ENCODE results near the gene TNS4.

DNA sequence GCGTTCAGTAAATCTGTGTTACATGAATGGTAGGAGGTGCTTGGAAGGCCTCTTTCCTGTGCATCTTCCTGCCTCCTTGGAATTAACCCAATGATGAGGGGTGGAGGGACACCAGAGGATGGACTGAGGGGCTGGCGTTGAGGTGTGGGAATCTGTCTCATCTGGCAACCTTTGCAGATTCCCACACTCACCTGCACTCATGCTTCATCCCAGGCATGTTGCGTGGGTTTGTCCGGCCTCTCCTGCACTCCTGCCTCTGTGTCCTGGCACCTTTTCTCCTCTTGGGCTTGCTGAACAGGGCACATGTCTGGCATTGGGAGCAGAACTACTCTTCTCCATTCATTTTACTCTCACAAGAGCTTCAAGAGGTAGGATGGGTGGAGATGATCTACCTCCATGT, 61.3 kb downstream of the TNS4 start:
- TF ChIP-seq, protein P1, sequence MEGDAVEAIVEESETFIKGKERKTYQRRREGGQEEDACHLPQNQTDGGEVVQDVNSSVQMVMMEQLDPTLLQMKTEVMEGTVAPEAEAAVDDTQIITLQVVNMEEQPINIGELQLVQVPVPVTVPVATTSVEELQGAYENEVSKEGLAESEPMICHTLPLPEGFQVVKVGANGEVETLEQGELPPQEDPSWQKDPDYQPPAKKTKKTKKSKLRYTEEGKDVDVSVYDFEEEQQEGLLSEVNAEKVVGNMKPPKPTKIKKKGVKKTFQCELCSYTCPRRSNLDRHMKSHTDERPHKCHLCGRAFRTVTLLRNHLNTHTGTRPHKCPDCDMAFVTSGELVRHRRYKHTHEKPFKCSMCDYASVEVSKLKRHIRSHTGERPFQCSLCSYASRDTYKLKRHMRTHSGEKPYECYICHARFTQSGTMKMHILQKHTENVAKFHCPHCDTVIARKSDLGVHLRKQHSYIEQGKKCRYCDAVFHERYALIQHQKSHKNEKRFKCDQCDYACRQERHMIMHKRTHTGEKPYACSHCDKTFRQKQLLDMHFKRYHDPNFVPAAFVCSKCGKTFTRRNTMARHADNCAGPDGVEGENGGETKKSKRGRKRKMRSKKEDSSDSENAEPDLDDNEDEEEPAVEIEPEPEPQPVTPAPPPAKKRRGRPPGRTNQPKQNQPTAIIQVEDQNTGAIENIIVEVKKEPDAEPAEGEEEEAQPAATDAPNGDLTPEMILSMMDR (IDR thresholded peaks at IDR 0.05) = no peak
- no peak for TF ChIP-seq POLR2A (IDR thresholded peaks at IDR 0.05)

All from esophagus squamous epithelium (tissue), 4 donors.